ENCODE measurements around the gene FUT2. TPM values are rescaled to one million over a fixed set of nuclear protein-coding genes. Genes with fewer than 3 reads are reported as not detected.

FUT2 gene
- total and polyA plus RNA-seq, 2 of the 13 experiments (the other 11 are each of a cell fraction or from before 2014, with no cell fraction given): 0.07 TPM; not detected in 1

GRCh38 chr19:48695743-48696352, at the start of gene FUT2 (continued):
- TF ChIP-seq BHLHE40 (IDR thresholded peaks at IDR 0.05; ENCODE audit: low read length) (no peak), NCOR1 (IDR thresholded peaks at IDR 0.05; ENCODE audit: borderline replicate concordance, low read length) (no peak), NFRKB (IDR thresholded peaks at IDR 0.05) (no peak), DMAP1 (CRISPR knock-in tag; IDR thresholded peaks at IDR 0.05) (no peak), ZNF30 (CRISPR knock-in tag; IDR thresholded peaks at IDR 0.05) (no peak), ZMYM2 (CRISPR knock-in tag; IDR thresholded peaks at IDR 0.05) (no peak), DNMT3B (CRISPR knock-in tag; conservative IDR thresholded peaks at IDR 0.05) (no peak), TMF1 (CRISPR knock-in tag; IDR thresholded peaks at IDR 0.05; ENCODE audit: low read depth) (no peak), RCOR2 (CRISPR knock-in tag; IDR thresholded peaks at IDR 0.05) (no peak), ZSCAN25 (CRISPR knock-in tag; IDR thresholded peaks at IDR 0.05) (peak; percentile 48; the same call in 1 of the 2 replicates), FLYWCH1 (CRISPR knock-in tag; IDR thresholded peaks at IDR 0.05) (no peak), STAT5B (CRISPR knock-in tag; IDR thresholded peaks at IDR 0.05) (no peak), MYC (CRISPR knock-in tag; IDR thresholded peaks at IDR 0.05; ENCODE audit: borderline replicate concordance) (no peak), CCDC6 (CRISPR knock-in tag; IDR thresholded peaks at IDR 0.05) (no peak), RBFOX2 (IDR thresholded peaks at IDR 0.05; ENCODE audit: low read depth, low read length) (no peak), CBX5 (CRISPR knock-in tag; IDR thresholded peaks at IDR 0.05; ENCODE audit: borderline replicate concordance) (no peak), PRDM15 (CRISPR knock-in tag; IDR thresholded peaks at IDR 0.05) (no peak)
- TF ChIP-seq, protein P1, sequence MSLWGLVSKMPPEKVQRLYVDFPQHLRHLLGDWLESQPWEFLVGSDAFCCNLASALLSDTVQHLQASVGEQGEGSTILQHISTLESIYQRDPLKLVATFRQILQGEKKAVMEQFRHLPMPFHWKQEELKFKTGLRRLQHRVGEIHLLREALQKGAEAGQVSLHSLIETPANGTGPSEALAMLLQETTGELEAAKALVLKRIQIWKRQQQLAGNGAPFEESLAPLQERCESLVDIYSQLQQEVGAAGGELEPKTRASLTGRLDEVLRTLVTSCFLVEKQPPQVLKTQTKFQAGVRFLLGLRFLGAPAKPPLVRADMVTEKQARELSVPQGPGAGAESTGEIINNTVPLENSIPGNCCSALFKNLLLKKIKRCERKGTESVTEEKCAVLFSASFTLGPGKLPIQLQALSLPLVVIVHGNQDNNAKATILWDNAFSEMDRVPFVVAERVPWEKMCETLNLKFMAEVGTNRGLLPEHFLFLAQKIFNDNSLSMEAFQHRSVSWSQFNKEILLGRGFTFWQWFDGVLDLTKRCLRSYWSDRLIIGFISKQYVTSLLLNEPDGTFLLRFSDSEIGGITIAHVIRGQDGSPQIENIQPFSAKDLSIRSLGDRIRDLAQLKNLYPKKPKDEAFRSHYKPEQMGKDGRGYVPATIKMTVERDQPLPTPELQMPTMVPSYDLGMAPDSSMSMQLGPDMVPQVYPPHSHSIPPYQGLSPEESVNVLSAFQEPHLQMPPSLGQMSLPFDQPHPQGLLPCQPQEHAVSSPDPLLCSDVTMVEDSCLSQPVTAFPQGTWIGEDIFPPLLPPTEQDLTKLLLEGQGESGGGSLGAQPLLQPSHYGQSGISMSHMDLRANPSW (CRISPR knock-in tag; IDR thresholded peaks at IDR 0.05; ENCODE audit: borderline replicate concordance): no peak
- TF ChIP-seq, protein P2, sequence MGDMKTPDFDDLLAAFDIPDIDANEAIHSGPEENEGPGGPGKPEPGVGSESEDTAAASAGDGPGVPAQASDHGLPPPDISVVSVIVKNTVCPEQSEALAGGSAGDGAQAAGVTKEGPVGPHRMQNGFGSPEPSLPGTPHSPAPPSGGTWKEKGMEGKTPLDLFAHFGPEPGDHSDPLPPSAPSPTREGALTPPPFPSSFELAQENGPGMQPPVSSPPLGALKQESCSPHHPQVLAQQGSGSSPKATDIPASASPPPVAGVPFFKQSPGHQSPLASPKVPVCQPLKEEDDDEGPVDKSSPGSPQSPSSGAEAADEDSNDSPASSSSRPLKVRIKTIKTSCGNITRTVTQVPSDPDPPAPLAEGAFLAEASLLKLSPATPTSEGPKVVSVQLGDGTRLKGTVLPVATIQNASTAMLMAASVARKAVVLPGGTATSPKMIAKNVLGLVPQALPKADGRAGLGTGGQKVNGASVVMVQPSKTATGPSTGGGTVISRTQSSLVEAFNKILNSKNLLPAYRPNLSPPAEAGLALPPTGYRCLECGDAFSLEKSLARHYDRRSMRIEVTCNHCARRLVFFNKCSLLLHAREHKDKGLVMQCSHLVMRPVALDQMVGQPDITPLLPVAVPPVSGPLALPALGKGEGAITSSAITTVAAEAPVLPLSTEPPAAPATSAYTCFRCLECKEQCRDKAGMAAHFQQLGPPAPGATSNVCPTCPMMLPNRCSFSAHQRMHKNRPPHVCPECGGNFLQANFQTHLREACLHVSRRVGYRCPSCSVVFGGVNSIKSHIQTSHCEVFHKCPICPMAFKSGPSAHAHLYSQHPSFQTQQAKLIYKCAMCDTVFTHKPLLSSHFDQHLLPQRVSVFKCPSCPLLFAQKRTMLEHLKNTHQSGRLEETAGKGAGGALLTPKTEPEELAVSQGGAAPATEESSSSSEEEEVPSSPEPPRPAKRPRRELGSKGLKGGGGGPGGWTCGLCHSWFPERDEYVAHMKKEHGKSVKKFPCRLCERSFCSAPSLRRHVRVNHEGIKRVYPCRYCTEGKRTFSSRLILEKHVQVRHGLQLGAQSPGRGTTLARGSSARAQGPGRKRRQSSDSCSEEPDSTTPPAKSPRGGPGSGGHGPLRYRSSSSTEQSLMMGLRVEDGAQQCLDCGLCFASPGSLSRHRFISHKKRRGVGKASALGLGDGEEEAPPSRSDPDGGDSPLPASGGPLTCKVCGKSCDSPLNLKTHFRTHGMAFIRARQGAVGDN (CRISPR knock-in tag; IDR thresholded peaks at IDR 0.05): peak; percentile 46
- TF ChIP-seq, protein P3, sequence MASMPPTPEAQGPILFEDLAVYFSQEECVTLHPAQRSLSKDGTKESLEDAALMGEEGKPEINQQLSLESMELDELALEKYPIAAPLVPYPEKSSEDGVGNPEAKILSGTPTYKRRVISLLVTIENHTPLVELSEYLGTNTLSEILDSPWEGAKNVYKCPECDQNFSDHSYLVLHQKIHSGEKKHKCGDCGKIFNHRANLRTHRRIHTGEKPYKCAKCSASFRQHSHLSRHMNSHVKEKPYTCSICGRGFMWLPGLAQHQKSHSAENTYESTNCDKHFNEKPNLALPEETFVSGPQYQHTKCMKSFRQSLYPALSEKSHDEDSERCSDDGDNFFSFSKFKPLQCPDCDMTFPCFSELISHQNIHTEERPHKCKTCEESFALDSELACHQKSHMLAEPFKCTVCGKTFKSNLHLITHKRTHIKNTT (CRISPR knock-in tag; IDR thresholded peaks at IDR 0.05): no peak
